HG03439 (cell line): Measurements from ENCODE around the gene CRTC3.
"Not testable (repeated sequence)": the region's sequence is repeated elsewhere in the genome, so short reads cannot be mapped to it uniquely, and the experiment has no call there.

ENCODE experiments used
- ATAC-seq: cut with Tn5 transposase; IDR thresholded peaks from one replicate; pipeline ENCODE4 v1.9.1; 2021; ENCODE audit warnings: mild to moderate bottlenecking, moderate library complexity; ENCODE audit not compliant: unreplicated experiment

CRTC3 gene

GRCh38 chr15:90529371-90530249, at the start of gene CRTC3:
TSS of gene CRTC3 (plus strand) at chr15:90529923. CDS start at chr15:90530072, 149 bp downstream.
- peak; percentile 74 for ATAC-seq

- no peak for ATAC-seq
Measured at GRCh38 chr15:90481023-90481422, 48.7 kb upstream of the CRTC3 start.

GRCh38 chr15:90482124-90483011, 47.4 kb upstream of the CRTC3 start:
- ATAC-seq: no peak

GRCh38 chr15:90483012-90483307, 46.8 kb upstream of the CRTC3 start:
- no peak for ATAC-seq

GRCh38 chr15:90483637-90484036, 46.1 kb upstream of the CRTC3 start:
- no peak for ATAC-seq

GRCh38 chr15:90487186-90487585, 42.5 kb upstream of the CRTC3 start:
- no peak for ATAC-seq

- no peak for ATAC-seq
Measured at GRCh38 chr15:90489514-90489913, 40.2 kb upstream of the CRTC3 start.

- no peak for ATAC-seq
Measured at GRCh38 chr15:90489944-90490343, 39.8 kb upstream of the CRTC3 start.

GRCh38 chr15:90493647-90494046, 36.1 kb upstream of the CRTC3 start:
- ATAC-seq: no peak

GRCh38 chr15:90495067-90495466, 34.7 kb upstream of the CRTC3 start:
- ATAC-seq: no peak

- ATAC-seq: no peak
Measured at GRCh38 chr15:90496791-90497190, 32.9 kb upstream of the CRTC3 start.

GRCh38 chr15:90497376-90497775, 32.3 kb upstream of the CRTC3 start:
- ATAC-seq: no peak

- no peak for ATAC-seq
Measured at GRCh38 chr15:90497912-90498311, 31.8 kb upstream of the CRTC3 start.

- no peak for ATAC-seq
Measured at GRCh38 chr15:90500171-90500570, 29.6 kb upstream of the CRTC3 start.

GRCh38 chr15:90501898-90502297, 27.8 kb upstream of the CRTC3 start:
- ATAC-seq: no peak

- ATAC-seq: not testable (repeated sequence)
Measured at GRCh38 chr15:90510781-90511180, 18.9 kb upstream of the CRTC3 start.

- not testable (repeated sequence) for ATAC-seq
Measured at GRCh38 chr15:90511211-90511618, 18.5 kb upstream of the CRTC3 start.

GRCh38 chr15:90512276-90512675, 17.4 kb upstream of the CRTC3 start:
- no peak for ATAC-seq

GRCh38 chr15:90512981-90513380, 16.7 kb upstream of the CRTC3 start:
- no peak for ATAC-seq

- no peak for ATAC-seq
Measured at GRCh38 chr15:90513448-90513847, 16.3 kb upstream of the CRTC3 start.

GRCh38 chr15:90513893-90514292, 15.8 kb upstream of the CRTC3 start:
- not testable (repeated sequence) for ATAC-seq

- ATAC-seq: no peak
Measured at GRCh38 chr15:90519688-90520087, 10.0 kb upstream of the CRTC3 start.
